GM20000 (cell line): ENCODE data around the gene ZC3H13.

Experiments used
- DNase-seq: peaks from one replicate; pipeline ENCODE4 v3.0.0; 2012; ENCODE audit warnings: low spot score
- CTCF ChIP-seq: IDR thresholded peaks from 2 replicates; pipeline ENCODE4 v1.5.1; 2012; ENCODE audit warnings: mild to moderate bottlenecking, control low read depth; ENCODE audit errors: extremely low read depth, missing control alignments

Gene ZC3H13

DNA sequence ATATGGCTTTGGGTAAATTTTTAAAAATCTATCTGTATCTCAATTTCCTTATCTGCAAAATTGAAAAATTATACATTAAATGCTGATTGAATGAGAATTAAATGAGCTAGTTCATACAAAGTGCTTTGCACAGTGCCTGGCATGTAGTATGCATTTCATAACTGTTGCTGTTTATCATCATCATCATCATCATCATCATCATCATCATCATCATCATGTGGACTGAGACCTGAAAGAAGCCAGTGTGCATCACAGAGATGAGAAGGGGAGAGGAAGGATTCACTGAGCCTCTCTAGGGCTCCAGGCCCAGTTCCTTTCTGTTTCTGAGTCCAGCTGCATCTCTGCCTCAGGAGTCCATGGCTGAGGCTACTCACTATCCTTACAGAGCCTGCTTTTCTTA is 6.9 kb upstream of the ZC3H13 start:
- no peak for TF ChIP-seq CTCF

GRCh38 chr13:46058268-46058667 is 5.7 kb upstream of the ZC3H13 start:
- TF ChIP-seq CTCF = no peak
- no peak for DNase-seq

More for the DNA sequence above, 6.9 kb upstream of the ZC3H13 start:
- no peak for DNase-seq

DNA sequence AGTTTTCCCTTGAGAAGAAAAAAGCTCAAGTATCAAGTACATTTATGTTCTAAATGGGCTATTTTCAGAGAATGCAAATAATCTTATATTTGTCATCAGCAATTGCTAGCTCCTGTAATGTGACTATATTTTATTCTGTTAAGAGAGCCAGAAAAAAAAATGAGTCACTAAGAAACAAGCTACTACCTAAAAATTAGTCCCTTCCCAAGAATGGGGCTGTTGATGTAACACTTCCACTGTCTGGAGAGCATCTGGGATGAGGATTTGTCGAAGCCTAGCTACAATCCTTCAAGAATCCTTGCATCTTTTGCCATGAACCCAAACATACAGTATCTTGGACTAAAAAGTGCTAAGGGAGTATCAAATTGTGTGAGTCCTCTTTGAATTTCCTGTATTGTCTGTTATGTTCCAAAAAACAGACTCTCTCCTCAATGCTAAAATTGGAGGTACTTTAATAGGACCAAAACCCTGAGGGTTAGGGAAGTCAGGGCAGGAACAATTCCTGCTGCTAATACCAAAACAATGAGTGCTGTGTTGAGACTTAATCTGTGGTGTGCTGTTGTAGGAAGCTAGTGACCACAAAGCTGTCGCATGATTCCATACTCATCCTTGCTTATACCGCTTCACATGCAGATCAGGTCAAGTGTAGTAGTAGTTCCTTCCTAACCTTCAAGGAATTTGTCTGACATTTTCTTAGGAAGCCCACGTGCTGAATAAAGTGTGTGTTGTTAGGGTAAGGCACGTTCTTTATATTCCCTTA is 4.9 kb upstream of the ZC3H13 start:
- TF ChIP-seq CTCF = no peak
- DNase-seq = no peak

DNA sequence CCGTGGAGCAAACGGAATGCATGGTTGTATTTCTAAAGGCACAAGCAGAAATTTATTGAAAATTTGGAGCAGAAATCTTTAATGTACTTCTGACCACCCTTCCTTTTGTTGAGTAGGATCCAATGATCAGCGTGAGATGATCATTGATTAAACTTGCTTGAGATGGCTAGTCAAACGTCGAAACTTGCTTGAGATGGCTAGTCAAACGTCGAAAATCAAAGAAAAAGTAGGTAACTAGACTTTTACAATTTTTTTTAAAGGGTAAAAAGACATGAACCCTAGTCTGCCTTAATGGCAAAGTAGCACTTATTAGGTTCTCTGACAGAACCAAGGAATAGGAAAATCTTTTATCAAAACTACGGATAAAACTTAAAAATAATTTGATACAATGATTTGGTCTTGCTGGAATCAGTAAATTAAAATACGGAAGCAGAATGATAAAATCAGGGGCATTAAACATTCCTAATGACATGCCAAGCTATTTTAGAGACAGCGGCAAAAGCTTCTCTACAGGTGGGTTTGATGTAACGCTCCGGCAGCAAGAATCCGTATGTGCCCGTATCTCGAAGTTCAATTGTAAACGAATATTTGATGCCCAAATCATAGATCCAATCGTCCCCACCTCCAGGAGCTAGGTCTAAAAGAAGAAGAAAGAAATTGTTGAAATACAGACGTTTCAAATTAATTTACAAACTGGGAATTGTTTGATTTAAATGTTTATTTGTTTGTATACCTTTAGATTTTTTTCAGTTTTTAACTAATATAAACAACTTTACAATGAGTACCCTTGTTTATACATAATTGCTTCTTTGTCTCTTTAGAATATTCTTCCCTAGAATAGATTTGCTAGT is 841 bp upstream of the ZC3H13 start:
- no peak for TF ChIP-seq CTCF
- no peak for DNase-seq

DNA sequence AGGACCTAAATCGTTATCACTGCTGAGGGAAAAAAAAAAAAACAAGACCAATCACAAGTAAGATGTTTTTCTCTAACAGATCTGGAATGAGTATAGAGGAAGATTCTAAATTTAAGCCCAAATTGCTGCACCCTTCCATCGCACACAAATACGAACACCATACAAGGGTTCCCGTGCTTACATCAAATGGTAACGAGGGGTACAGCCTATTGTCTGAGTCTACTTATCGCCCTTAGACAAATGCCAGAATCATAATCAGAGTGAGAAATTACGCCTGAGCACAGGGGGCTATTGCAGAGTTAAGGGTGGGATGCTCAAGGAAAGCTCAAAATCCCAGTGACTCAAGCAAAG is 603 bp downstream of the ZC3H13 start:
- no peak for DNase-seq
- no peak for TF ChIP-seq CTCF

GRCh38 chr13:46050771-46051170 is 1.8 kb downstream of the ZC3H13 start:
- no peak for DNase-seq
- TF ChIP-seq CTCF = no peak

- no peak for TF ChIP-seq CTCF
- no peak for DNase-seq
Measured at GRCh38 chr13:46045424-46045823, 7.1 kb downstream of the ZC3H13 start.
